Psoas muscle (tissue), 8 donors: ENCODE data around the gene IL22. TPM values are rescaled to one million over a fixed set of nuclear protein-coding genes. Genes with fewer than 3 reads are reported as not detected.

Experiments used
- ATAC-seq, 4 donors: fragments of 200-7000 bp; cut with Tn5 transposase; one replicate each; pipeline ENCODE4 v1.9.1; 2020; ENCODE audit warnings: moderate library complexity in 3 of 4, mild to moderate bottlenecking in 2 of 4
- DNase-seq, 2 donors: peaks; one replicate each; pipeline ENCODE4 v3.0.0-alpha.2; 2020
- H3K27ac ChIP-seq: fragments of 200-600 bp; one replicate; pipeline ENCODE4 v1.8.0; 2022
- H3K27me3 ChIP-seq, 3 donors: fragments of 200-600 bp in 1 of 3; one replicate each; pipeline versions ENCODE4 v1.6.1 to v1.8.0; 2013 to 2022; ENCODE audit warnings: low read length in 2 of 3, mild to moderate bottlenecking in 2 of 3, moderate library complexity in 1 of 3; ENCODE audit not compliant: insufficient read depth in 3 of 3
- H3K36me3 ChIP-seq, 2 donors: fragments of 200-600 bp in 1 of 2; one replicate each; pipeline versions ENCODE4 v1.6.1 to v1.8.0; 2013 to 2022; ENCODE audit warnings: low read depth in 1 of 2, mild to moderate bottlenecking in 1 of 2, moderate library complexity in 1 of 2; ENCODE audit not compliant: insufficient read depth in 1 of 2
- H3K4me1 ChIP-seq: fragments of 200-600 bp; one replicate; pipeline ENCODE4 v1.8.0; 2022
- H3K4me3 ChIP-seq: fragments of 200-600 bp; one replicate; pipeline ENCODE4 v1.8.0; 2022; ENCODE audit warnings: mild to moderate bottlenecking
- H3K9me3 ChIP-seq: fragments of 200-600 bp; one replicate; pipeline ENCODE4 v1.8.0; 2022
- WGBS, 3 donors: extraction: QIAGEN DNeasy Blood & Tissue Kit; methylation state at CpG; one replicate each; pipeline versions ENCODE4 v1.1.6 to v1.1.7; 2013; 5-methylcytosine and 5-hydroxymethylcytosine counted together
- intact Hi-C, 2 donors: fragments of 100-400 bp; cut with DNase I; formaldehyde crosslinking; loops; one replicate each; pipeline versions ENCODE4 v1.11.0 to v1.14.2; 2022
- polyA plus RNA-seq, 3 donors: library from polyadenylated mRNA; stranded (reverse); fragments of 200-250 nt; gene quantifications; one replicate each; pipeline ENCODE4 v1.2.3, GENCODE V29; 2013
- total RNA-seq, 4 donors: library from RNA; stranded (reverse); fragmentation: NEBNext Ultra II Directional in 2 of 4; extraction: Animal tissue kit (Norgen Biotek cat#: 25700) in 2 of 4; gene quantifications; one replicate each; pipeline versions ENCODE4 v1.2.1 to v1.2.4, GENCODE V29; 2021 to 2023
- TF ChIP-seq, protein P1 (sequence below): fragments of 200-600 bp; IDR thresholded peaks from one replicate; pipeline ENCODE4 v1.8.0; 2022; ENCODE audit warnings: antibody characterized with exemption
- donor health status: healthy with polysubstance abuse.
- donor health status: DM: no; HTN: no; CAD: no; lungs with moderate emphysema.
- donor health status: Bipolar disorder and iron deficiency.
- donor health status: healthy.
- donor health status: DM: yes; HTN: yes; CAD: no.
- donor health status: DM: no; HTN: no; CAD: no.
- donor health status: DM: no; HTN: no; CAD: no.
- donor health status: DM: yes; HTN: yes; CAD: no.

Gene IL22
- total and polyA plus RNA-seq, 7 donors: not detected

DNA sequence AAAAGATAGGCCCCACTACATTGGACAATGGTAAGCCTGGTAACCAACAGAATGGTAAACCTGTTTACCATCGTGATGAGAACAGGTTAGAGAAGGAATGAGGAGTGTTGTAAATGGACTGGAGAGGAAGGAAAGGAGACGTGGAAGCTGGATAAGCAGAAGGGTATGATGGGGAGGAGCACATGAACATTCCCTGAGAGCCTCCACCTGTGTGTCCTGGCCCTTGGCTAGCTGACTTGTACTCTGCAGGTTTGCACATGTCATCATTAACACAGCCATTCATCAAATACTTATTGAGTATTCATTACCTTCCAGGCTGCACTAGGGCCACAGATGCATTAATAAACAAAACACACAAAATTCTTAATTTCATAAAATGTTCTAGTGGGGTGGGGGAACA, 23.4 kb downstream of the IL22 start:
- Histone ChIP-seq H3K27ac (no peak overlapping the region), H3K27me3 (no peaks in the 10 kb centered on the region), H3K4me1 (no peaks in the 10 kb centered on the region), H3K9me3 (no peaks in the 10 kb centered on the region), H3K36me3 (no peaks in the 10 kb centered on the region), H3K4me3 (no peak overlapping the region)
- DNase-seq: no peak
- intact Hi-C loops: loop anchor here in 1 of 2 donors (10.0 kb wide), 1 partner anchor 515 kb away; the partner anchor contains the start of gene SLC35E3
- 77 to 88% (median 79%) methylated on average over 2 of the region's 2 CpGs for WGBS, 3 donors
- ATAC-seq: no peak
- TF ChIP-seq, protein P1, sequence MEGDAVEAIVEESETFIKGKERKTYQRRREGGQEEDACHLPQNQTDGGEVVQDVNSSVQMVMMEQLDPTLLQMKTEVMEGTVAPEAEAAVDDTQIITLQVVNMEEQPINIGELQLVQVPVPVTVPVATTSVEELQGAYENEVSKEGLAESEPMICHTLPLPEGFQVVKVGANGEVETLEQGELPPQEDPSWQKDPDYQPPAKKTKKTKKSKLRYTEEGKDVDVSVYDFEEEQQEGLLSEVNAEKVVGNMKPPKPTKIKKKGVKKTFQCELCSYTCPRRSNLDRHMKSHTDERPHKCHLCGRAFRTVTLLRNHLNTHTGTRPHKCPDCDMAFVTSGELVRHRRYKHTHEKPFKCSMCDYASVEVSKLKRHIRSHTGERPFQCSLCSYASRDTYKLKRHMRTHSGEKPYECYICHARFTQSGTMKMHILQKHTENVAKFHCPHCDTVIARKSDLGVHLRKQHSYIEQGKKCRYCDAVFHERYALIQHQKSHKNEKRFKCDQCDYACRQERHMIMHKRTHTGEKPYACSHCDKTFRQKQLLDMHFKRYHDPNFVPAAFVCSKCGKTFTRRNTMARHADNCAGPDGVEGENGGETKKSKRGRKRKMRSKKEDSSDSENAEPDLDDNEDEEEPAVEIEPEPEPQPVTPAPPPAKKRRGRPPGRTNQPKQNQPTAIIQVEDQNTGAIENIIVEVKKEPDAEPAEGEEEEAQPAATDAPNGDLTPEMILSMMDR: no peak

- no peaks in the 10 kb centered on the region for H3K4me1 ChIP-seq
- ATAC-seq: no peak
- no peaks in the 10 kb centered on the region for H3K36me3 ChIP-seq
- WGBS, 3 donors: 58 to 81% (median 73%) methylated on average over 3 of the region's 3 CpGs
- H3K4me3 ChIP-seq: no peak overlapping the region
- intact Hi-C loops: loop anchor here in 1 of 2 donors (10.0 kb wide), 1 partner anchor 517 kb away; the partner anchor contains the start of gene SLC35E3
- no peaks in the 10 kb centered on the region for H3K27me3 ChIP-seq
- no peaks in the 10 kb centered on the region for H3K9me3 ChIP-seq
- no peak overlapping the region for H3K27ac ChIP-seq
- no peak for DNase-seq
- TF ChIP-seq, protein P1: no peak
These were observed 26.0 kb downstream of the IL22 start for GRCh38 chr12:68227356-68227755.

DNA sequence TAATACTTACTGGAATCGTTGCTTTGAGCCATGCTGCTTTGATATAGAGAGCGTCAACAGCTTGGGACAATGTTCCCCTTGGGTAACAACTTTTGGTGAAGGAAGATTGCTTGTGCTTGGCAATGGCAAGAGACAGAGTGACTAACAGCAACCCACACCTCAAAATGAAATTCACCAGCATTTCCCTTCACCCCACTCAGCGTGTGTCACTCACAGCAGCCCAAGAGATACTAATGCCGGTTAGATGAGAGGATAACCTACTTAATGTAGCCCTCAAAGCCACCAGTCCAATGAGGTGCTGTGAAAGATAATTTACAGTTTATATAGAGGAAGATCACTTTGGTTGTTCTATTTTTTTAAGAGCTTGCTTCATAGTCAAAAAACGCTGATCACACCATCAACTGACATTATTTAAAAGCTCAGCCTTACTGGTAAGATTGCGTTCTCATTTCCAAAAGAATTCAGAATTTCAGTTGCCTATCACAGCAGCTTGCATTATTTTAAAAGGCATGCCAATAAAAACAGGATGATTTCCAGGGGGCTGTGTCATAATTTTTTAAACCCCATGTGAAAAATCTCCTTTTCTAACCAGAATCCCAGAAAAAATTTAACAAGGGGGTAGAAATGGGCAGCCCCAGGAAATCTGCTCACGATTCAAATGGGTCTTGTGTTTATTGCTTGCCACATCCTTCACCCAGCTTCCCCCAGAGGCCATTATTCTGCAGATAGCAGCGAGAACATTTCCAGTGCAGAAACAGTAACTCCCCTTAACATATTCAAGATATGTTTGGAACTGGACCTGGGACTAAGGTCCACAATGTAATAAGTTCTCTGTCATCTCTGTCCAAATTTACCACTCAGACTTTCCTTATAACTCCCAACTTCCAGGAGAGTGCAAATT, 27.6 kb downstream of the IL22 start, which contains the start of gene IL26:
Gene IL26, minus strand, starts transcription at position 235 of the 901 bp plus-strand sequence. Its CDS starts 54 bp downstream, at position 181.
- TF ChIP-seq, protein P1: no peak
- DNase-seq: no peak
- Histone ChIP-seq H3K9me3 (no peaks in the 10 kb centered on the region), H3K4me1 (no peaks in the 10 kb centered on the region), H3K27ac (no peak within 1 kb of the TSS), H3K27me3 (no peaks in the 10 kb centered on the region), H3K36me3 (no peaks in the 10 kb centered on the region), H3K4me3 (no peak within 1 kb of the TSS)
- 77 to 82% (median 80%) methylated on average over 8 of the region's 8 CpGs for WGBS, 3 donors
- intact Hi-C loops: loop anchor here in 1 of 2 donors (10.0 kb wide), 1 partner anchor 519 kb away; the partner anchor contains the start of gene SLC35E3
- ATAC-seq: no peak

GRCh38 chr12:68224613-68225285, 28.7 kb downstream of the IL22 start:
- no peak overlapping the region for H3K27ac ChIP-seq
- no peaks in the 10 kb centered on the region for H3K4me1 ChIP-seq
- H3K27me3 ChIP-seq: no peaks in the 10 kb centered on the region
- no peak for DNase-seq
- 70 to 78% (median 77%) methylated on average over 3 of the region's 3 CpGs for WGBS, 3 donors
- no peak overlapping the region for H3K4me3 ChIP-seq
- TF ChIP-seq, protein P1: no peak
- no peaks in the 10 kb centered on the region for H3K9me3 ChIP-seq
- H3K36me3 ChIP-seq: no peaks in the 10 kb centered on the region
- no peak for ATAC-seq
- intact Hi-C loops: loop anchor here (5.0 to 10.0 kb wide), 2 partner anchors 93 to 520 kb away; partner anchors contain the start of gene SLC35E3 (in 1 of the 2)
